Ascending aorta (tissue), 2 donors: ENCODE results near the gene CCDC170. TPM values are rescaled to one million over a fixed set of nuclear protein-coding genes. Genes with fewer than 3 reads are reported as not detected.

Experiments used
- DNase-seq, 2 donors: peaks; one replicate each; pipeline ENCODE4 v3.0.0-alpha.2; 2019; ENCODE audit warnings: low spot score in 2 of 2
- H3K27ac ChIP-seq, 2 donors: fragments of 200-600 bp; sonication (generic); one replicate each; pipeline ENCODE4 v1.5.1; 2016 to 2017; ENCODE audit warnings: mild to moderate bottlenecking in 1 of 2
- H3K27me3 ChIP-seq: fragments of 200-600 bp; sonication (generic); one replicate; pipeline ENCODE4 v1.5.1; 2017
- H3K36me3 ChIP-seq, 2 donors: fragments of 200-600 bp; sonication (generic); one replicate each; pipeline ENCODE4 v1.5.1; 2016
- H3K4me1 ChIP-seq, 2 donors: fragments of 200-600 bp; sonication (generic); one replicate each; pipeline ENCODE4 v1.5.1; 2016 to 2017; ENCODE audit warnings: mild to moderate bottlenecking in 1 of 2
- H3K4me3 ChIP-seq, 2 donors: fragments of 200-600 bp; sonication (generic); one replicate each; pipeline ENCODE4 v1.5.1; 2016 to 2017; ENCODE audit warnings: mild to moderate bottlenecking in 1 of 2
- H3K9me3 ChIP-seq, 2 donors: fragments of 200-600 bp; sonication (generic); one replicate each; pipeline ENCODE4 v1.5.1; 2016
- CTCF ChIP-seq, 3 experiments: fragments of 200-600 bp in 2 of 3; fragments of 450-650 bp in 1 of 3; sonication (generic) in 2 of 3; IDR thresholded peaks; one replicate each; pipeline ENCODE4 v1.5.1; 2016 to 2019; ENCODE audit warnings: antibody characterized with exemption in 3 of 3, mild to moderate bottlenecking in 1 of 3, moderate library complexity in 1 of 3
- intact Hi-C: fragments of 100-400 bp; cut with DNase I; formaldehyde crosslinking; loops from one replicate; pipeline ENCODE4 v1.15.1; 2023
- total RNA-seq: library from RNA; depleted of rRNA; stranded (reverse); fragments of >200 nt; gene quantifications from one replicate; pipeline ENCODE4 v1.1.0, GENCODE V29; 2016

CCDC170 gene
- total RNA-seq, 1 donor from 2014 or later: not detected

GRCh38 chr6:151617539-151617938 is 123.7 kb downstream of the CCDC170 start:
- H3K4me3 ChIP-seq: no peak overlapping the region
- no peaks in the 10 kb centered on the region for H3K27me3 ChIP-seq
- no peak for TF ChIP-seq CTCF (IDR thresholded peaks at IDR 0.05)
- no peaks in the 10 kb centered on the region for H3K9me3 ChIP-seq
- H3K27ac ChIP-seq: no peak overlapping the region
- no peaks in the 10 kb centered on the region for H3K36me3 ChIP-seq
- H3K4me1 ChIP-seq: no peaks in the 10 kb centered on the region
- DNase-seq: no peak
- intact Hi-C loops: no loop called here

- Histone ChIP-seq H3K27me3 (no peaks in the 10 kb centered on the region), H3K4me1 (no peaks in the 10 kb centered on the region), H3K36me3 (no peaks in the 10 kb centered on the region), H3K27ac (no peak overlapping the region), H3K4me3 (no peak overlapping the region), H3K9me3 (no peaks in the 10 kb centered on the region)
- DNase-seq: no peak
- no peak for TF ChIP-seq CTCF (IDR thresholded peaks at IDR 0.05)
- intact Hi-C loops: no loop called here
Measured at GRCh38 chr6:151618717-151619116, 124.9 kb downstream of the CCDC170 start.

- Histone ChIP-seq H3K27me3 (no peaks in the 10 kb centered on the region), H3K27ac (no peak overlapping the region), H3K4me1 (no peaks in the 10 kb centered on the region), H3K9me3 (no peaks in the 10 kb centered on the region), H3K4me3 (no peak overlapping the region), H3K36me3 (no peaks in the 10 kb centered on the region)
- TF ChIP-seq CTCF (IDR thresholded peaks at IDR 0.05): no peak
- no peak for DNase-seq
- intact Hi-C loops: no loop called here
Measured at GRCh38 chr6:151620179-151620578, 126.4 kb downstream of the CCDC170 start.

- no peak overlapping the region for H3K27ac ChIP-seq
- no peak for TF ChIP-seq CTCF (IDR thresholded peaks at IDR 0.05)
- intact Hi-C loops: no loop called here
- no peaks in the 10 kb centered on the region for H3K36me3 ChIP-seq
- no peak for DNase-seq
- H3K4me3 ChIP-seq: no peak overlapping the region
- H3K9me3 ChIP-seq: no peaks in the 10 kb centered on the region
- H3K27me3 ChIP-seq: no peaks in the 10 kb centered on the region
- no peaks in the 10 kb centered on the region for H3K4me1 ChIP-seq
Measured at GRCh38 chr6:151624071-151624470, 130.3 kb downstream of the CCDC170 start.

- no peaks in the 10 kb centered on the region for H3K27me3 ChIP-seq
- no peak overlapping the region for H3K4me3 ChIP-seq
- H3K9me3 ChIP-seq: no peaks in the 10 kb centered on the region
- DNase-seq: no peak
- no peaks in the 10 kb centered on the region for H3K4me1 ChIP-seq
- intact Hi-C loops: no loop called here
- no peak overlapping the region for H3K27ac ChIP-seq
- H3K36me3 ChIP-seq: no peaks in the 10 kb centered on the region
- TF ChIP-seq CTCF (IDR thresholded peaks at IDR 0.05): no peak
Measured at GRCh38 chr6:151624481-151624880, 130.7 kb downstream of the CCDC170 start.

GRCh38 chr6:151624900-151625536 is 131.2 kb downstream of the CCDC170 start:
- no peaks in the 10 kb centered on the region for H3K27me3 ChIP-seq
- intact Hi-C loops: no loop called here
- H3K4me3 ChIP-seq: no peak overlapping the region
- H3K27ac ChIP-seq: no peak overlapping the region
- TF ChIP-seq CTCF (IDR thresholded peaks at IDR 0.05): no peak
- H3K9me3 ChIP-seq: no peaks in the 10 kb centered on the region
- DNase-seq: no peak
- no peaks in the 10 kb centered on the region for H3K36me3 ChIP-seq
- no peaks in the 10 kb centered on the region for H3K4me1 ChIP-seq
